Activated CD4-positive, alpha-beta T cell treated with anti-CD3 and anti-CD28 coated beads, Interleukin-2, amount 50 U/mL, for 4 hours (primary cell): Measurements from ENCODE around the gene PKMYT1.
"Not testable (repeated sequence)": the region's sequence is repeated elsewhere in the genome, so short reads cannot be mapped to it uniquely, and the experiment has no call there.

ENCODE experiments used
- DNase-seq, 2 experiments: peaks; one replicate each; pipeline ENCODE4 v3.0.0-alpha.2; 2020

Gene PKMYT1

GRCh38 chr16:2955779-2956578, 24.3 kb downstream of the PKMYT1 start:
- DNase-seq, result no peak

DNA sequence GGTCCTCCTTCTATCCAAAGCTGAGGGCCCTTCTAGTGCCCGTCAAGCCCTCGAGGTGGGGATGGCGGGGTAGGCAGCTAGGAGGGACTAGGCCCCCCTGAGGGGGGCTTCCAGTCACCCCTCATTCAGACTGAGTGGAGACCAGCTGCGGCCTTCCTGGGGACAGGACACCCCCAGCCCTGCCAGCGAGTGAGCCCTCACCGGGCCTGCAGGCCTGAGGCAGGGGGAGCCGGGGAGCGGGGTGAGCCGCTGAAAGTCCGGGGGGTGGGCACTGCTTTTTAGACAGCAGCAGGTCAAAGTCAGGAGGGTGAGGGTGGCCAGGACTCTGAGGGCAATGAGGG, 24.8 kb downstream of the PKMYT1 start:
- DNase-seq, result no peak

DNA sequence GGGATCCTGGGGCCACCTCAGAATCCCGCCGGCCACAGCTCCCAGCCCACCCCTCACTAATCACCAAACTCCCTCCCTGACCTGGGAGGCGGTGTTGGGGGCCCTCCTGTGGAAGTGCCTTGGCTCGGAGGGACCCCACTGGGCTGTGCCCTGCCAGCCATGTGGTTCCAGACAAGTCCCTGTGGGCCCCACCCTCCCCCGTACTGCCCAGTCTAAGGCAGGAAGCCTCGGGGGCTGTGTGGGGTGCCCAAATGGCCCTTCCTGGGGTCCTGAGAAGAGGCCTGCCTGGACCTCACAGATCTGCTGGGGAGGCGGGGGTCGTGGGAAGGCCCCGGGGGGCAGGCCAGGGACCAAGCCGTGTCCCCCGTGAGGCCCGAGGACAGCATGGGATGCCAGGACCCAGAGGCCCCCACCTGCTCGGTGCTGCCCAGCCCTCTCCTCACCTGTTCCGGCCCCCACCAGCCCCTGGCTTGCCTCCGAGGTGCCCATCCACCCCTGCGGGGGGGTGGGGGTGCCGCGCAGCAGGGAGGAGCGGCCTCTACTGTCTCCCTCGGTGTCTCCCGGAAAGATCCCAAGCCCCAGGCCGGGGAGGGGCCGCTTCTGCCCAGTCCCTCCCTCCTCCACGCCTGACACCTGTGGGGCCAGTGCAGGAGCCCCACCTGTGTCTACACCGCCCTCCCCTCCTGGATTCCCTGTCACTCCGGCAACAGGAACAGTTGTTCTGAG, 25.4 kb downstream of the PKMYT1 start:
- no peak for DNase-seq

DNA sequence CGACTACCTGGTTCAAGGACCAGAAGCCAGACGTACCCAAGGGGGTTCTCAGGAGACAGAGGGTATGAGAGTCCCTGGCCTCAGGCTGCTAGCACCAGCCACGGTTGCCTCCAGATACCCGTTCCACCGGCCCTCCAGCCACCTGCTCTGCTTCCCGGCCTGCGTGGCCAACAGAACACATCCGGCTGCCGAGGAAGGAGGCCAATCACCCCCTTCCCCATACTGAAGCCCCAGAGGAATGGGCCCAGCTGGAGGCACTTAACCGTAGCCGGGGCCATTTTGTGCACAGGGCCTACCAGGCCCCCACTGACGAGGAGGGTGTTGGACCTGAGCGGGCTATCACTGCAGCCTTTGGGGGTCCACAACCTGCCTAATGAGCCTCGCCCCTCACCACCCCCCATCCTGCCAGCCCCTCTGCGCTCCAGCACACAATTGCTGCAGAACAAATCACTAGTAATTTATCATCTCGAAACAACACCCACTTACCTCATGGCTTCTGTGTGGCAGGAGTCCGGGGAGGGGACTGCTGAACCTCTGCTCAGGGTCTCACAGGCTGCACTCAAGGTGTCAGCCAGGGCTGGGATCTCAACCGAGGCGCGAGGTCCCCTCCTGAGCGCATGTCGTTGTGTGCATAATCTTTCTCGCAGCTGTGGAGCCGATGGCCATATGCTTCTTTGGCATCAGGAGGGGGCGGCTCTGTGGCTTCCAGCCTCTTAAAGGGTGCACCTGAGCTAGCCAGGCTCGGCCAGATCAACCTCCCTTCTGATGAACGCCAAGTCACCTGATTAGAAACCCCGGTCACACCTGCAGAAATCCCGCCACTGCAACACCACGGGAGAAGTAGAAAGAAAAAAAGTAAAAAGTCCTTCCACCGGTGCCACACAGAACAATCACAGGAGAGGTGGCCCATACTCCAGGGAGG, 26.3 kb downstream of the PKMYT1 start:
- DNase-seq, result no peak

GRCh38 chr16:2952679-2953078, 27.6 kb downstream of the PKMYT1 start:
- DNase-seq, result no peak

DNA sequence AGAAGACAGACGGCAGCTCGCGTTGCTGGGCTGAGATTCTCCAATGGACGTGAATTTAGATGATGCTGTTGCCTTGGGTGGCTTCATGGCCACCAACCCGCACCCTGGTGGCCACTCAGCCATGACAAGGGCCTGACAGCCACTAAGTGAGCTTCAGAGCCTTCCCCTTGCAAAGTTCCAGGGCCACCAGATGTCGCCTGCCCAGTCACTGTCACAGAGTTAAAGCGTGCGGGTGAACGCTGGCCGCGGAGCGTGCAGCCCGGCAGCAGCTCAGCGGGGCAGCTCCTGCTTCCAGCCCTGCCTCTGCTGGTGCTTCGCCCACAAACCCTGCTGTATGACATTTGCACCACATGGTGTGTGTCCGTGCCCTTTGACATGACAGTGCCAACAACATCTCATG, 29.5 kb downstream of the PKMYT1 start:
- DNase-seq, result no peak

DNA sequence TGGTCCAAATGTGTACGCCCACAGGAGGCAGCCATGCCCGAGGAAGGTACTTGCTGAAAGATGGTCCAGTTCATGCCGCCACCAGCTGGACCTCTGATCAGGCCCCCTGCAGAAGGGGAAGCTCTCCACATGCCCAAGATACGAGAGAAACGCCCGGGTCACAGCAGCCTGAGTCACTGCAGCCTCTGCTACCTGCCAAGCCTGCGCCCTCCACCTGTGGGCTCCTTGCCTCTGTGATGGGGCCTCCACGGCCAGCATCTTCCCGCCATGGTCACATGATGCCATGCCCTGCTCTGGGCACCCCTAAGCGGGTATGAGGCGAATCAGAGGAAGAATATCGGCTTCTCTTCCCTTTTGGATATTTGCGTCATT, 29.9 kb downstream of the PKMYT1 start:
- no peak for DNase-seq

GRCh38 chr16:2949705-2950352, 30.4 kb downstream of the PKMYT1 start:
- no peak for DNase-seq

DNA sequence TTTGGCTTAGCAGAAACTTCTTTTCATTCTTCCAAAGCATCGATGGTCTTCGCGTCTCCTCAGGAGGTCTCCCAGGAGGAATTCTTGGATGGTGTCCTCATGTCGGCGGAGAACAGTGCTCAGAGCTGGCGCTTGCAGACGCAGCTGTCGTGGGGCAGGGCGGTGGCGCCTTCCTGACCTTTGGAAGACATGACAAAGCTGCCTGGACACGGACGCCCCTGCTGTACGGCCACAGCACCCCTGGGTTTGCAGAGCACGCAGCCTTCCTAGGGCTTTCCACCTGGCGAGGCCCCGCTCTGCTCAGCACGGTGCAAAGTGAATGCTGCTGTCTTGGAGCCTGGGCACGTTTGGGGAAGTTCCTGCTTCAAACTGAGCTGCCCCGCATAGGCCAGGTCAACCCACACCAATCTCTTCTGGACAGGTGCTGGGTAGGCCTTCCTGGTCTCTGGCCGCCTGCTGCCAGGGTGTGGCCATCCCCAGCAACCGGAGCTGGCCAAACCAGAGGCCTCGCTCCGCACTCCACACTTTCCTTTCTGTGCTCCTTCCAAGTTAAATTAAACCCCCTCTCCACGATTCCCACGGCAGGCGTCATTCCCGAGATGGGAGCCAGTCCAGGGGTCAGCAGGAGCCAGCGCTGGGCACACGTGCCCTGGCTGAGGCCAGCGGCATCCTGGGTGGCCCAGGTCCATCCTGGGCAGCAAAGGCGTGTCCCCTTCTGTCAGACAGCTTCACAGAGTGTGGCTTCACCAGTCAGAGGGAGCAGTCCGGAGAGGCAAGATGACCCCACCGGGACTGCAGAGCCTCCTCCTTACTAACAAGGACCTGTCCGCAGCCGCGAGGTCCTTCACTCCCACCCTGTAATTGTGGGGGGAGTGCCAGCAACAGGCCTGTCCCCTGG, 31.2 kb downstream of the PKMYT1 start:
- DNase-seq, result no peak

GRCh38 chr16:2946649-2947048, 33.6 kb downstream of the PKMYT1 start:
- no peak for DNase-seq

DNA sequence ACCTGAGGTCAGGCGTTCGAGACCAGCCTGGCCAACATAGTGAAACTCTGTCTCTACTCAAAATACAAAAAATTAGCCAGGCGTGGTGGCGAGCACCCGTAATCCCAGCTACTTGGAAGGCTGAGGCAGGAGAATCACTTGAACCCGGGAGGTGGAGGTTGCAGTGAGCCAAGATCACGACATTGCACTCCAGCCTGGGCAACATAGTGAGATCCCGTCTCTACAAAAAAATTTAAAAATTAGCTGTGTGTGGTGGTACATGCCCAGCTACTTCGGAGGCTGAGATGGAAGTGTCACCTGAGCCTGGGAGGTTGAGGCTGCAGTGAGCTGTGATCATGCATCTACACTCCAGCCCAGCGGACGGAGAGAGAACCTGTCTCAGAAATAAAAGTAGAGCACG, 36.5 kb downstream of the PKMYT1 start:
- not testable (repeated sequence) for DNase-seq

GRCh38 chr16:2942045-2942444, 38.2 kb downstream of the PKMYT1 start:
- DNase-seq, result no peak

DNA sequence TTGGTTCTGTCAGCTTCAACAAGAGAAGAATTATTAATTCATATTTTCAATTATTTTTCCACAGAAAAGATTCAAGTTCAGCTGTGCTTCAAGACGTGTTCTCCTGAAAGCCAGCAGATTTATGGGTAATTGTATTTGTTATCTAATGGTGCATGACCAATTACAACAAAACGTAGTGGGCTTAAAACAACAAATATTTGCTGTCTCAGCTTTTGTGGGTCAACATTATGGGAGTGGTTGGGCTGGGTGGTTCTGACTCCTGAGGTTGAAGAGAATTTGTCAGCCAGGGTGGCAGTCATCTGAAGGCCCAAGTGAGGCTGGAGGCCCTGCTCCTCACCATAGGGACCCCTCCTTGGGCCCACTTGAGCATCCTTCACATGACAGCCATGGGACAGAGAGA, 40.3 kb downstream of the PKMYT1 start:
- DNase-seq, result no peak

GRCh38 chr16:2938206-2938605, 42.0 kb downstream of the PKMYT1 start:
- no peak for DNase-seq

GRCh38 chr16:2937170-2937569, 43.1 kb downstream of the PKMYT1 start:
- no peak for DNase-seq

- DNase-seq, result no peak
Measured at GRCh38 chr16:2936436-2937011, 43.7 kb downstream of the PKMYT1 start.

GRCh38 chr16:2934450-2934849, 45.8 kb downstream of the PKMYT1 start:
- DNase-seq, result no peak

- DNase-seq, result no peak
Measured at GRCh38 chr16:2933701-2934100, 46.5 kb downstream of the PKMYT1 start.

DNA sequence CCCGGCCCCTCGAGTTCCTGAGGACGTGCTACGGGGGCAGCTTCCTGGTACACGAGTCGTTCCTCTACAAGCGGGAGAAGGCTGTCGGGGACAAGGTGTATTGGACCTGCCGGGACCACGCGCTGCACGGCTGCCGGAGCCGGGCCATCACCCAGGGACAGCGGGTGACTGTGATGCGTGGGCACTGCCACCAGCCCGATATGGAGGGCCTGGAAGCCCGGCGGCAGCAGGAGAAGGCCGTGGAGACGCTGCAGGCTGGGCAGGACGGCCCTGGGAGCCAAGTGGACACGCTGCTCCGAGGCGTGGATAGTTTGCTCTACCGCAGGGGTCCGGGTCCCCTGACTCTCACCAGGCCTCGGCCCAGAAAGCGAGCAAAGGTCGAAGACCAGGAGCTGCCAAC, 47.1 kb downstream of the PKMYT1 start:
- no peak for DNase-seq

- DNase-seq, result not testable (repeated sequence)
Measured at GRCh38 chr16:2931231-2931914, 48.9 kb downstream of the PKMYT1 start.

GRCh38 chr16:2930236-2930635, 50.0 kb downstream of the PKMYT1 start:
- DNase-seq, result no peak
